HG03558 (cell line): Measurements from ENCODE around the gene RPS21.
"Not testable (repeated sequence)": the region's sequence is repeated elsewhere in the genome, so short reads cannot be mapped to it uniquely, and the experiment has no call there.

ENCODE experiments used
- ATAC-seq: cut with Tn5 transposase; IDR thresholded peaks from one replicate; pipeline ENCODE4 v1.9.1; 2021; ENCODE audit warnings: moderate number of reproducible peaks; ENCODE audit not compliant: unreplicated experiment; ENCODE audit errors: extremely low read depth

Gene RPS21

DNA sequence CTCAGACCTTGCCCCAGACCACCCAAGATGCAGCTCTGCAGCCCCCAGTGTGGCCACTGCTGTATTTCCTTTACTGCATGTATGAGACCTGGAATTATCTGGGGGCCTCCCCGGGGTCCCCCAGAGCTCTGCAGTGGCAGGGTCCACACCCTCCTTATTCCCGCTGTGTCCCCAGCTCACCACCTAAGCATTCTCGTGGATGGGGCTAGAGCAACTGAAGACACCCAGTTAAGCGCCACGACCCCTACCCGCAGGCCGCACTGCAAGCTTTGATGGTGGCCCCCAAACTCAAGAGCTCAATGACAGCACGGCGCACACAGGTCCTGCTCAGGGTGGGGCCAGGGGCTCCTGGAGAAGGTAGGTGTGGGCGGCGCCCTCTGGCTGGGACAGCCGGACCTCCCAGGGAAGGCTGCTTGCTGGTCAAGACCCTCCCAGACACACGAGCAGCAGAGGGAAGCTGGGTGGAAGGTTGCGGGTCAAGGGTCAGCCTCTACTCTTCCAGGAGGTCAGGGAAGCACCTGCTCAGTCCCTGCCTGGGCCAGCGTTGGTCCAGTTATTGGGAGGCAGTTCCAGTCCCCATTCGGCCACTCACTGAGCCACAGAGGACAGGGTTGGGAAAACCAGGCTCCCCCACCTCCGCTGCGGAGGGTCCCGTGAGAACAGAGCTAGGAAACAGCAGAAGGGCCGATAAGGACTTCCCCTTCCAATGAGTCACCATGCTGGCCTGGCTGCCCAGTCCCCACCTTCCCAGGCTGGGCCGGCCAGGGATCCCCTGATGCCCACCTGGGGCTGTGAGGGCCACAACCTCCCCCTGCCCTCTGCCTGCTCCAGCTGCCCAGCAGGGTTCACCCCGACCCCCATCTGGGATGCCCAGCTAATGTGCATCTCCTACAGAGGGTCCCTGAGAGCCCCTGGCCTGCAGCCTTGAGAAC, 22.7 kb upstream of the RPS21 start:
- ATAC-seq, result no peak

DNA sequence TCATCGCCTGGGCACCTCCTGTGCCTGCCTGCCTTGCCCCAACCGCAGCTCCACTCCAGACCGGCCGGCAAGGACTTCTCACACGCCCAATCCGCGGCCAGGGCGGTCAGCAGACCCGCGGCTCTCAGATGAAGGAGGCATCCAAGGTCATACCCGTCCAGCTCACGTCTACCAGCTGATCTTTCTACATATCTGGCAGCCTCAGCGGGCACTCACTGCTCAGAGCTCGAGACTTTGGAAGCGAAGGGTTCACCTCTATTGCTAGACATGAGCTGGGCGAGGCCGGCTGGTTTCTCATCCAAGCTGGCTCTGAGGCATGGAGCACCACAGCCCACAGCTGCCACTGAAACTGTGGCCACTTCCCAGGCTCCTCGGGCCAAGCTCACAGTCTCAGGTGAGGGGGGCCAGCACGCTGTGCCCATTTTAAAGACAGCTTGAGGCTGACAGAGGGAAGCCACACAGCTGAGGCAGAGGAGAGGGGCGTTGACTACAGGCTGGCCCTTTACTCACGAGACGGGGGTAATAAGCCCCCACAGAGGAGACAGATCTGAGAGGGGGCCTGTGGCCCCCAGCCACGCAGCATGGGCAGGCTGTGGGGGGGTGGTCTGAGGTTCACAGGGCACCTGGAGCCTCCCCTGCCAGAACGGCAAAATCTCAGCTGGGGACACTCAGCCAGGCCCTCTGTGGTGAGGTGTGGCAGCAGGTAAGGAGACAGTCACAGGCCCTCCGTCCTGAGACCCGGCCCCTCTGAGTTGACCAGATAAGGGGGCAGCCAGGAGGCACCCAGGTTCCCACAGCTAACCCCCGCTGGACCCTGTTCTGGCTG, 21.8 kb upstream of the RPS21 start:
- ATAC-seq, result no peak

DNA sequence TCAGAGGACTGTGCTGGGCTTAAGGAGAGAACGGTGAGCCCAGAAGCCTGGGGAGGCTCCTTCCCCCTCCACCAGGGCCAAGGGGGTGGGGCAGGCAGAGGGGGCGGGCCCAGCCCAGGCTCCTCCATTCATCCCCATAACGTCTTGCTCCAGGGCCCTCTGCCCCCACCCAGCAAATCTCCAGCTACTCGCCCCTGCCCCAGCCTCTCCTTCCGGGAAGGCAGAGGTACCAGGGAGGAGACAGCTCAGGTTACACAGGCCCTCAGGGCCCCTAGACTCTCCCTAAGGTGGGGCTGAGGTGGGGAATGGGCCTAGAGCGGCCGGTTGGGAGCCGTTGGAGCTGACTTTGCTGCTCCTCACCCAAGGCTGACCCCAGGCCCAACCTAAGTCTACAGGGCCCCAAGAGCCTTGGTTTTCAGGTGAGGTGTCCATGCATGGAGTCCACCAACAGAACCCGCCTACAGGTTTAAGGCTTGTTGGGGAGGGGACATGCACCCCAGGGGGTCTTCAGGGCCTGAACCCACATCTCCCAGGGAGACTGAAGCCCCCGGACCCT, 21.0 kb upstream of the RPS21 start:
- no peak for ATAC-seq

DNA sequence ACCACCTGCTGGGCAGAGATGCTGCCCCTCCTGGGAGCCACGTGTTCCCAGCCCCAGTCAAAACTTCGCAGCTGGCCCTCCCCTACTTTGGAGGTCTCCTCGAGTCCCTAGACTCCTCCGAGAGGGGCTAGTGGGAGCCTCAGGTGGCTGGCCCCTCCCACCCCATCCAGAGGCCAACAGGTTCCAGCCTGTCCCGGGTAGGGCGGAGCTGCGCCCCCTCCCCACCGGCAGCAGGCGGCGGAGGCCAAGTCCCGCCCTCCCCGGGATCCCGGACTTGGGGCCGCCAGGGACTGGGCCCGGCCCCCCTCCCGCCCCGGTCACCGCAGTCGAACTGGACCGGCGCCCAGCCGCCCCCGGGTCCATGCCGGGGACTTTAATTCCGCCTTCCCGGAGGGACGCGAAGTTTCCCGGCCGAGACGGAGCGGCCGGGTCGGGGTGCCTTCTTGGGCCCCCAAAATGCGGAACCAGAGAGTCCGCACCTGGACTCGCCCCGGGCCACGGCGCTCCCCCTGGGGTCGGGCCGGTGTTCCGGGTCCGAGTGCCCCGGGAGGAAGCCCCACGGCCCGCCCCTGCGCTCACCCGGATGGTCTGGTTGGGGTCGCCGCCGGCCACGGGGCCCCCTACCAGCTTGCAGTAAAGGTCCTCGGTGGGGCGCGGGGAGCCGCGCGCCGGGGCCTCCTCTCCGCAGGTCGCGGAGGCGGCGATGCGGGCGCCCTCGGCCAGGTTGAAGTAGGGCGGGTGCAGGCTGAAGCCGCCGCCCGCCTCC, 20.4 kb upstream of the RPS21 start:
- ATAC-seq, result no peak

DNA sequence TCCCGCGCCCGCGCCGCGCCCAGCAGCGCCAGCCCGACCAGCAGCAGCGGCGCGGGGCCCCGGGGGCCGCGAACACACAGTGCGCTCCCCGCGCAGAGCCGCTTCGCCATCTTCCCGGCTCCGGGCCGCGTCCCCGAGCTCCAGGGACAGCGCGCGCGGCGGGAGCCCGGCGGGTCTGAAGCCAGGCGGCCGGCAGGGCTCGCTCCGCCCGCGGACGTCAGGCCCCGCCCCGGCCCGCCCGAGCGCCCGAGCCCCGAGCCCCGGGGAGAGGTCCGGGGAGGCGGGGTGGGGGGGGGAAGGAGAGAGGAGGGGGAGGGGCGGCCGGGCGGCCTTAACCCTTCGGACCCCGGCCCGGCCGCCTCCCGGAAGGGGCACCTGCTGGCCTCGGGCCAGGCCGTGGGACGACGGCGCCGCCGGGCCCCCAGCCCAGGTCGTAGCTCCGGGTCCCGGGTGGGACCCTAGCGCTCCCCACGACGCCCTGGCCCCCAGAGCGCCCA, 19.7 kb upstream of the RPS21 start, which contains the start of gene LAMA5:
Gene LAMA5, minus strand, starts transcription at position 177 of the 497 bp plus-strand sequence. Its CDS starts 67 bp downstream, at position 110.
- no peak for ATAC-seq

DNA sequence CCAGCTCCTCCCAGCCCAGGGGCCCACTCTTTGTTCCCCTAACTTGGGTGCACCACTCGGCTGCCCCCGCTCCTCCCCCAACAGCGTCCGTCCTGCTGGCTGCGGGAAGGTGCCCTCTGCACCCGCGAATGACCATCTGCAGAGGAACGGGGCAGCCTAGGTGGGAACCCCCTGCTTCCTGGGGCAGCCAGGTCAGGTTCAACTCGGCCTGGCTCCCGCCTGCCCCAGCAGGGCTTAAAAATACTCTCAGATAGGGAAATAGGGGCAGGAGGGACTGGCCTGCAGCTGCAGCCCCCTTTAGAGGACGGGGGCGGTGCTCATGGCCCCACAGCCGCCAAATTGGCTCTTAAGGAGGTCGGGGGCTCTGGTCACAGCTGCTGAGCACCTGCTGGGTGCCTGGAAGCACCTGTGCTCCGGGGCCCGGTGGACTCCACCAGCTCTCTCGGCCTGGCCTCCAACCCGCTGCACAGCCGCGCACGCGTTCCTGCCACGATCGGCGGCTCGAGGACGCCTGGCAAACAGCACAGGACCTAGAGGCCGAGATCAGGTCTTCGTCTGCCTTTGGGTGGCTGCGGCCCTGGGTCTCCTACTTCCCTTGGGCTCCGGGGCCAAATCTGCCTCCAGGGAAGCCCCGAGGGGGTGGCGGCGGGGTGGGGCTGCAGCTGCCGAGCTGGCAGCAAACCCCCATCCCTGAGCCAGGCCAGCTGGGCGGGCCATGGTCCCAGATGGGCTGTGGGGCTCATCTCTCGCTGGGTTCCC, 19.1 kb upstream of the RPS21 start:
- no peak for ATAC-seq

DNA sequence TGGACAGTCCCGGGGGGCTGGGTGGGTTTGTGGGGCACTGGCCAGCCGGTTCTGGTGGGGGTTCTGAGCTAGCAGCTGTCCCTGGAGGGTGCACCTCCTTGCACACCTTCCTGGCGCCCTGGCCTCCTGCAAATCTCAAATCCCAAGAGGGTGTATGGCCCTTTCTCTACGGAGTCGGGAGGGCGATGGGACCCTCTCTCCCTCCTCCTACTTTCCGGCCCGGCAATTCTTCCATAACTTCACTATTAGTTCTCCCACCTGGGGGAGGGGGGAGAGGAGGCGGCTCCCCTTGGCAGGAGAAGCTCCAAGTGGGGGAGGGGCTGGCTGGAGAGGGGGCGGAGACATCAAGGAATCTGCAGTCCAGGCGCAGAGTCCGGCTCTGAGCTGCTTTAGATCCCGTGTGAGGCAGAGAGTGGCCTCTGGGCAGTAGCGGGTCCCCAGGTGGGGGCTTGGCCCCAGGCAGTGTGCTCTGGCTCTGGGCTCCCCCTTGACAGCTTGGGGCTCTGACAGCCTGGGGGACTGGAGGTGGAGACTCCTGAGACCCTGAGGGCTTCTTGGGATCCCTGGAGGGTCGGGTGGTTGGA, 18.4 kb upstream of the RPS21 start:
- ATAC-seq, result no peak

DNA sequence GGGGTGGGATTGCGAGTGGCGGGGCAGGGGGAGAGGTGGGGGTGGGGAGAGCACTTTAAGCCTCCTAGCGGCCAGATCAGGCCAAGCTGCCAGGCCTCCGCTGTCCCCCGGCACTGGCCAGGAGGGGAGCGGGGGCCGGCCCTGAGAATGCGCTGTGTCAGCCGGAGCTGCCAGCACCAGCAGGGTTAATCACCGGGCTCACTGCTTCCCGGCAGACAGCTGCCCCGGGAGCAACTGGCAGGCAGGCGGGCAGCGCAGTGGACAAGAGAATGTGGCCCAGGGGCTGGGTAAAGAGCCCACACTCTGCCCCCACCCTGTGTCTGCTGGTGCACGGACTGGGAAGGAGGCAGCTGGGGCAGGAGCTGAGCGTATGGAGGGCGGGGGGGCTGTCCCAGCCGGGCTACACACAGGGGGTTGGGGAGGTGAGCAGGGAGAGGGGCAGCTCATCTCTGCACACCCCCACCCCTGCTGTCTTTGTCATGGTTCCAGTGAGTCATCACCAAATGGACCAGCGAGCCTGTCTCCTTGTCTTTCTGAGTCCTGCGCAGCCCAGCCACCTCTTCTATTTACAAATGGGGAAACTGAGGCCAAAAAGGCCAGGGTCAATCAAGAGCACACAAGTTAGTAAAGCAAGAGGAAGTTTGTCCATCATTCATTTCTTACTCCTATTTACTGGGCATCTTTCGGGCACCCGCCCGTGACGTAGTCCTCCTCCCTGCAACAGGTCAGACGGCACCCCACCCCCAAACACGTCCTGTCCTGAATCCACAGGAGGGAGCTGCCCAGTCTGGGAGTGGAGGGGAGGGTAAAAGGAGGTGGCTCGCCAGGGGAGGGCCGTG, 17.7 kb upstream of the RPS21 start:
- ATAC-seq, result no peak

DNA sequence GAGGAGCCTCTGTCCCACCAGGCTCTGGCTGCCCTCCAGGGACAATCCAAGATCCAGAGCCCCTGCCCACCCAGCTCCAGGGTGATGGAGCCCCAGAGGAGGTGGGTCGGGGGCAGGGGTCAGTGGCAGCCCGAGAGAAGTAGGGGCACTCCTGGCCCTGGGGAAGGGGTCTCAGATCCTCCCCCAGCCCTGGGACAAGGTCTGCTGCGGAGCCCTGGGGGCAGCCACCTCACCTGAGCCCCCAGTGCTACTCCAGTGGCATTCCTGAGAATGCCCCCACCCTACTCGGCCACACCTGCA, 17.1 kb upstream of the RPS21 start:
- no peak for ATAC-seq

DNA sequence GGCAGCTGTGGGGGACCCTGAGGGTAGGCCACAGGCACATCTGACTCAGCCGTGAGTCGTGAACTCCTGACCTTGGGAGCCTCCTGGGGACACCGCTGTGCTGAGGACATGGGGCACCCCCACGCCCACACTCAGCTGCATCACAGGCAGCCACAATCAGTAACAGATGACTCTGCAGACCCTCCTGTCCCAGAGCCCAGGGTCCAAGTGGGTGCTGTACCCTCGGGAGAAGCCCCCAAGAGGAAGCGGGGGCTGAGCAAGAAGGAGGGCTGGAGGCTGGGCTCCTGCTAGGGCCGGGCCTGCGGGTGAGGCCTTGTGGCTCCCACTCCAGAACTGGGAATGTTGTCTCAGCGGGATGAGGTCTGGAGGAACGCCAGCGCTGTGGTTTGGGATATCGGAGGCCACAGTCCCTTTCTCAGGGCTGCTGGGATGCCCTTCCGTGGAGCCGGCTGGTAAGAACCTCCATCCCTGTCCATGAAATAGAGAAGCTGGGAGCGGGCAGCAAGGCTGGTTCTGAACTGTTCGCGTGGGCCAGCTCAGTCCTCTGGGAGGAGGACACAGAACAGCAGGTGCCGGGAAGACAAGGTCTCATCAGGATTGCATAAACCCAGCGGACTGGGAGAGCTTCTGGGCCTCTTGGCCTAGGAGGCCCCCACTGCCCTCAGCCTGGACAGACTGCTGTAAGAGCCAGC, 16.6 kb upstream of the RPS21 start:
- ATAC-seq, result no peak

DNA sequence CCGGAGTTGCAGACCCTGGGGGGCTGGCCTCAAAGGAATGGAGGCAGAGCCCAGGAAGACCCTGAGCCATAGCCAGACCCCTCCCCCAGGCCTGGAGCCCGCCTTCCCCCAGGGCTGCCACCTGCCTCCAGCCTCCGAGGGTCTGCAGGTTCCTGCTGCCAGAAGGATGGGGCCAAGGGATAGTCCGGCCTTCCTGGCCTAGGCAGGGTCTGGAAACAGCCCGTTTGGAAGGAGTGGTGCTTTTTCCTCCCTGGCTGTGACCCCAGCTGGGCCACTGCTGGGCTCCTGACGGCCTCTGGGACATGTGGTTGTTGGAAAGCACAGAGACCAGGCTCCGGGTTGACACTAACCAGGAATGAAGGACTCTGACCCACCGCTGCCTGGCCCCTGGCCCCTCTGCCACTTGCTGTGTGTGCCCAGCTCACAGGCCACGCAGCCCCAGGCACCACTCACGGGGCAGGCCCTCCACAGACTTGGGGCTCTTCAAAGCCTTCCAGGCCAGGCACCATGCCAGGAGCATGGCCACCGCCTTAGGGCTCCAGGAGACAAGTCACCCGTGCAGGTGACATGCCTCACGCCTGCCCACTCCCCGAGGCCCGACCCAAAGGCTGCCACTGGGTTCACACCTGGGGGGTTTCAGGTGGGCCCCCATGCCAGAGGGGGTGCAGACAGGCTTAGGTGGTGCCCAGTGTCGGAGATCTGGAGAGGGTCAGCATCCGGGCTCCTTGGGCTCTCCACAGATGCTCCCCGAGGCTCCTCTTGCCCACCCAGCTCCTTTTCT, 15.9 kb upstream of the RPS21 start:
- ATAC-seq, result no peak

DNA sequence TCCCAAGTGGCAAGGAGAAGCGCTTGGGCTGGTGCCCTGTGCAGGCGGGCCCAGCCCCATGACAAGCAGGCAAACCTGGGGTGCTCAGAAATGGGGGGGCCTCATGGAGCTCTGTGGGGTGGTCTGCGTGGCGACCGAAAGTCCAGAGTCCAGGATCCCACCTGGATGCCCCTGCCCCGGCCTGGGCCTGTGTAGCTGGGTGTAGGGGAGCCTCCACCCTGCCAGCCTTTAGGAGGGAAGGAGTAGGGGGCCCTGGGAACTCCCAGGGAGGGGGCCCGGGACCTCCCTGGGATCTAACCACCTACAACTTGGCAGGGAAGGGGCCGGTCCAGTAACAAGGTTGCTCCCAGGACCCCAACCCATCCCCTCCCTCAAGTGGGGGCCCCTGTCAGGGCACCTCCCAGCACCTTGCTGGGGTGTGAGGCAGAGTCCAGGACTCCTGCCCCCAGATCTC, 15.3 kb upstream of the RPS21 start:
- ATAC-seq, result no peak

DNA sequence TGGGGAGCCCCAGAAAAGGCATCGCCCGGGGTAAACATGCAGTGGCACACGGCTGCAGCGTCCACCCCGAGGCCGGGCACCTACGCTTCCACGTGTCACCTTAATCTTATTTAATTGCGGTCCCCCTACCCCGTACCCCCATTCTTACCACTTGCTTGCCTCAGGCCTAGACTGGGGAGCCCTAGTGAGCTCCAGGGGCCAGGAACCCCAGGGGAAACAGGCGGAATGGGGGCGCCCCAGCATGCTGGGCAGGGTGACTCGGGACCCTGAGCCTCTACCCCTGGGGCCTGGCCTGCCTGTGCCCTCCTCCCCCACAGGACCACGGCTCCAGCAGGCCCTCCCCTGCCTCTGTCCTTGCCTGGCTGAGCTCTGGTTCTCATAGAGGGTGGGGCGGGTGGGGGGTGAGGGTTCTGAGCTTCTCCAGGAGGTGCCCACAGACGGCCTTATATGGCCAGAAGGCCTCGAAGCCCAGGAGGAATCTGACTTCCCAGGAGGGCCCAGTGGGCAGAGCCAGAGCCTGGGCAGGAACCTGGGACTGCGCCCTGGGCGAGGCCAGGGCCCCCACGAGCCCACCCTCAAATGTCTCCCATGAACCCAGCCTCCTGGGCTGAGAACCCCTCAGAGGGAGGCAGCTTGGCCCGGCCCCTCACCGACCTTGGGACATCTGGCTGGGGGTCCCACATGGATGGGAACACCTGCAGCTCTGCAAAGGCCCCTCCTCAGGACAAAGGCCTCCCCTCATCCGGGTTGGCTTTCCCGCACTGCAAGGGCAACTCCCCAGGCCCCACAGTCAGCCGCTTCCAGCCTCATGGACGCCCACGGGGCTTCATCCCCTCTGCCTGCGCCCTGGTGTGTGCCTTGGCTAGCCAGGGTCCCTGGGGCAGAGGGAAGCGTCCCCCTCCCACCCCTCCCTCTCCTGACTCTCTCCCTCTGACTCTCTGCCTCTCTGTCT, 14.6 kb upstream of the RPS21 start:
- ATAC-seq, result no peak

DNA sequence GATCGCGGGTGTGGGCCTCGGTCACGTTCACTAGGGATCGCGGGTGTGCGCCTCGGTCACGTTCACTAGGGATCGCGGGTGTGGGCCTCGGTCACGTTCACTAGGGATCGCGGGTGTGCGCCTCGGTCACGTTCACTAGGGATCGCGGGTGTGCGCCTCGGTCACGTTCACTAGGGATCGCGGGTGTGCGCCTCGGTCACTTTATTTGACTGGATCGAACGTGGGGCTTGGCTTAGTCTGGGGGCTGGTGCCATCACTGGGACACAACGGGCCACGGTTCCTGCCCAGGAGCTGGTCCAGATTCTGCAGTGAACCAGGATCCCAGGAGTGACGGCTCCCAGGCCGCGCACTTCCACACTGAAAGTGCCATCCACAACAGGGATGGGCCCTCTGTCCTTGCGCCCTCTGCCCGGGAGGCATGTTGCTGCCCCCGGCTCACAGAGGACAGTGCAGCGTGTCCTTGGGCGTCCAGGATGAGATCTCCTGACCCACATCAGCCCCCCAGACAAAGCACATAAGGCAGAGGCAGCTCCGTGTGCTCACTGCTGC, 13.2 kb upstream of the RPS21 start:
- ATAC-seq, result not testable (repeated sequence)

DNA sequence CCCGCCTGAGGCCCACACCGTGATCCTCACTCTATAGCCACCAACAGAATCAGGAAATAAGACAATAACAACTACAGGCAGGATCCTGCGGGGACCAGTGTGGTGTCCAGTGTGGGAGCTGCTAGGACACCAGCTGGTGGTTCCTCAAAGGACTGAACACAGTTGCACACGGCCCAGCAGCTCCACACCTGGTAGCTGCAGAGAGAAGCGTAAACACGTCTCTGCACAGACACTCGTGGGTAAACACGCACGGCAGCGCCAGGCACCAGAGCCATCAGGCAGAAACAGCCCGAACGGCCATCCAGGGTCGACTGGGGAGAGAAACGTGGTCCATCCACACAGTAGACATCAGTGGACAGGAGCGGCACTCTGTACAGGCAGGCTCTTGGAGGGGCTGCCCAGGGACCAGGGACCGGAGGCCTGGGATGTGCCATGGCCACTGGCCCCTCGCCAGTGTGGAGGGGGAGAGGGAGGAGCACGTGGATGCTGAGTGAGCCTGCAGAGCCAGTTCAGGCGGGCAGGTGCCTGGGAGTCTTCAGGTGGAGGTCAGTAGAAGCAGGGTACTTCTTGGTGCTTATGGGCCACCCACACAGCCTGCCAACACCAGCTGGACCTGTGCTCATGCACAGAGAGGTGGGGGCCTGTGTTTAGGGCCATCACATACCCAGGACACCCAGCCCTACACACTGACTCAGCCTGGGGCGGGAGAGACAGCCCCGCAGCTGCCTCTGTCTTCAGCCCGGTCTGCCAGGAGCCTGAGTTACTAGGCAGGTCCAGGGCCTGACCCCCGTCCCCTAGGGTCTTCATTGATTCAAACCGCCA, 12.4 kb upstream of the RPS21 start:
- ATAC-seq, result no peak
